ENCODE measurements around the gene ACVR2B.
"Not testable (repeated sequence)": the region's sequence is repeated elsewhere in the genome, so short reads cannot be mapped to it uniquely, and the experiment has no call there.

- not testable (repeated sequence) for TF ChIP-seq CTCF (IDR thresholded peaks at IDR 0.05; ENCODE audit: low read depth, low read length, poor library complexity, severe bottlenecking); EZH2phosphoT487 (IDR thresholded peaks at IDR 0.05; ENCODE audit: borderline replicate concordance, low read length)
These were observed 15.1 kb upstream of the ACVR2B start for GRCh38 chr3:38438436-38439069.
